Mesendoderm (in vitro differentiated cells): Measurements from ENCODE around the gene THBS4.

Experiments
- DNase-seq: peaks from one replicate; pipeline ENCODE4 v3.0.0; 2013
- H2AK5ac ChIP-seq: 2 replicates; pipeline ENCODE4 v1.6.1; 2013; ENCODE audit warnings: low read length, inconsistent platforms
- H2BK120ac ChIP-seq: 2 replicates; pipeline ENCODE4 v1.6.1; 2013; ENCODE audit warnings: low read depth, mild to moderate bottlenecking, low read length, moderate library complexity, mixed read lengths
- H2BK15ac ChIP-seq: replicated peaks from 2 replicates; pipeline ENCODE4 v1.6.1; 2013; ENCODE audit warnings: low read depth, mild to moderate bottlenecking, moderate library complexity
- H2BK5ac ChIP-seq: 2 replicates; pipeline ENCODE4 v1.6.1; 2013; ENCODE audit warnings: low read length, inconsistent platforms
- H3K18ac ChIP-seq: 2 replicates; pipeline ENCODE4 v1.6.1; 2013; ENCODE audit warnings: mild to moderate bottlenecking, low read length, mixed read lengths
- H3K23ac ChIP-seq: one replicate; pipeline ENCODE4 v1.6.1; 2013; ENCODE audit warnings: low read length
- H3K27ac ChIP-seq: 2 replicates; pipeline ENCODE4 v1.5.1; 2013; ENCODE audit warnings: low read depth, mild to moderate bottlenecking, inconsistent platforms, low read length, moderate library complexity
- H3K27me3 ChIP-seq: 2 replicates; pipeline ENCODE4 v1.6.1; 2013; ENCODE audit warnings: low read length, control low read depth, mild to moderate bottlenecking, inconsistent platforms; ENCODE audit not compliant: insufficient read depth, poor library complexity
- H3K36me3 ChIP-seq: 2 replicates; pipeline ENCODE4 v1.6.1; 2013; ENCODE audit warnings: low read length, inconsistent platforms; ENCODE audit not compliant: control insufficient read depth, insufficient read depth
- H3K4ac ChIP-seq: one replicate; pipeline ENCODE4 v1.6.1; 2013; ENCODE audit warnings: low read depth, mild to moderate bottlenecking, low read length, moderate library complexity
- H3K4me1 ChIP-seq: 2 replicates; pipeline ENCODE4 v1.6.1; 2013; ENCODE audit warnings: low read depth, low read length, inconsistent platforms; ENCODE audit not compliant: control insufficient read depth
- H3K4me2 ChIP-seq: 2 replicates; pipeline ENCODE4 v1.6.1; 2013; ENCODE audit warnings: low read length
- H3K4me3 ChIP-seq: 2 replicates; pipeline ENCODE4 v1.5.1; 2013; ENCODE audit warnings: mild to moderate bottlenecking, low read length
- H3K56ac ChIP-seq: one replicate; pipeline ENCODE4 v1.6.1; 2013; ENCODE audit warnings: low read length
- H3K79me1 ChIP-seq: 2 replicates; pipeline ENCODE4 v1.6.1; 2013; ENCODE audit warnings: low read length, inconsistent platforms
- H3K79me2 ChIP-seq: 2 replicates; pipeline ENCODE4 v1.6.1; 2013; ENCODE audit warnings: mild to moderate bottlenecking, low read length; ENCODE audit not compliant: control insufficient read depth, insufficient read depth
- H3K9ac ChIP-seq: 2 replicates; pipeline ENCODE4 v1.6.1; 2013; ENCODE audit warnings: low read length, inconsistent platforms
- H4K5ac ChIP-seq: one replicate; pipeline ENCODE4 v1.6.1; 2013; ENCODE audit warnings: low read length
- H4K8ac ChIP-seq: one replicate; pipeline ENCODE4 v1.6.1; 2013; ENCODE audit warnings: low read depth, mild to moderate bottlenecking, control low read depth, low read length, moderate library complexity
- whole genome bisulfite sequencing: extraction: QIAGEN DNeasy Blood & Tissue Kit; methylation state at CpG from one replicate; pipeline ENCODE4 v1.1.7; 2013; ENCODE audit warnings: low lambda C conversion rate, missing lambda C conversion rate; ENCODE audit not compliant: insufficient coverage; ENCODE audit errors: extremely low coverage; 5-methylcytosine and 5-hydroxymethylcytosine counted together

The THBS4 gene

GRCh38 chr5:80076131-80077050 lies 41.2 kb downstream of the THBS4 start:
- H3K27me3 ChIP-seq, result no peaks in the 10 kb centered on the region
- H3K79me1 ChIP-seq, result no peaks in the 10 kb centered on the region
- H3K9ac ChIP-seq, result no peak overlapping the region
- no peak overlapping the region for H3K4me3 ChIP-seq
- H3K4ac ChIP-seq, result no peak overlapping the region
- H3K79me2 ChIP-seq, result no peaks in the 10 kb centered on the region
- no CpG with 5 or more reads among the region's 10 CpGs for WGBS
- no peak overlapping the region for H4K5ac ChIP-seq
- no peak overlapping the region for H3K23ac ChIP-seq
- no peak overlapping the region for H2BK120ac ChIP-seq
- H3K56ac ChIP-seq, result no peak overlapping the region
- H2BK5ac ChIP-seq, result no peak overlapping the region
- H3K36me3 ChIP-seq, result no peaks in the 10 kb centered on the region
- no peak for DNase-seq
- no peaks in the 10 kb centered on the region for H3K4me1 ChIP-seq
- no peak overlapping the region for H2AK5ac ChIP-seq
- no peak overlapping the region for H3K18ac ChIP-seq
- H2BK15ac ChIP-seq, result no peak overlapping the region
- no peak overlapping the region for H3K4me2 ChIP-seq
- H3K27ac ChIP-seq, result no peak overlapping the region
- no peak overlapping the region for H4K8ac ChIP-seq

DNA sequence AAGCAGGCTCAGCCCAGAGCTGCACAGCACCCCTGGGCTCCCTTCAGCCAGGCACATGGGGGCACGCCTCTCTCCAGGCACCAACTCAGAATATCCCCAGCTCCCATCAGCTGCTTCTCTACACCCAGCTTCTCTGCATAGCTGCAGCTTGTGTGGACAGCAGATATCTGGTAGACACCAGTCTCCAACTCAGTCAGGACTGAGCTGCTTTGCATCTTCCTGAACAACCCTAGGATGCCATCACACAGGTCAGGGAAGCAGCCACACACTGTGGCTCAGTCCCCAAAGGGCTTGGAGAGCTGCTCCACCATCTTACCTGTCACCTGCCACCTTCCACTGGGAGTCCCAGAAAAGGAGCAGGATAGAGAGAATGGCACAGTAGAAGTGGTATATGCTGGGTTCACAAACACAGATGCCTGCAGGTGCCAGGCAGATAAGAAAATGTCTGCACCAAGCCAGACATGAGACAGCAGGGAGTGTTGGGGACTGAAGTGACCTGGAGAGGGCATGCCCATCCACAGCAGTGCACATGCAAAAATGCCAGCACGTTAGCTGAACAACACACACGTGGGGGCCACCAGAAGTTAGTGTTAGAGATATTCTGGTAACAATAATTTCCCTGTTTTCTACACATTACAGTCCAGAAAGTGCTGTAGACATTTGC lies 42.0 kb downstream of the THBS4 start:
- H4K8ac ChIP-seq, result no peak overlapping the region
- no peak overlapping the region for H3K4me2 ChIP-seq
- no peak overlapping the region for H3K23ac ChIP-seq
- H3K56ac ChIP-seq, result no peak overlapping the region
- no peak overlapping the region for H3K27ac ChIP-seq
- H4K5ac ChIP-seq, result no peak overlapping the region
- no peak overlapping the region for H3K4me3 ChIP-seq
- H2AK5ac ChIP-seq, result no peak overlapping the region
- no peaks in the 10 kb centered on the region for H3K36me3 ChIP-seq
- H2BK5ac ChIP-seq, result no peak overlapping the region
- no peak overlapping the region for H2BK15ac ChIP-seq
- H3K4ac ChIP-seq, result no peak overlapping the region
- no peaks in the 10 kb centered on the region for H3K27me3 ChIP-seq
- no CpG with 5 or more reads among the region's 3 CpGs for WGBS
- no peak overlapping the region for H2BK120ac ChIP-seq
- H3K9ac ChIP-seq, result no peak overlapping the region
- H3K79me2 ChIP-seq, result no peaks in the 10 kb centered on the region
- no peak overlapping the region for H3K18ac ChIP-seq
- no peaks in the 10 kb centered on the region for H3K79me1 ChIP-seq
- no peak for DNase-seq
- no peaks in the 10 kb centered on the region for H3K4me1 ChIP-seq

DNA sequence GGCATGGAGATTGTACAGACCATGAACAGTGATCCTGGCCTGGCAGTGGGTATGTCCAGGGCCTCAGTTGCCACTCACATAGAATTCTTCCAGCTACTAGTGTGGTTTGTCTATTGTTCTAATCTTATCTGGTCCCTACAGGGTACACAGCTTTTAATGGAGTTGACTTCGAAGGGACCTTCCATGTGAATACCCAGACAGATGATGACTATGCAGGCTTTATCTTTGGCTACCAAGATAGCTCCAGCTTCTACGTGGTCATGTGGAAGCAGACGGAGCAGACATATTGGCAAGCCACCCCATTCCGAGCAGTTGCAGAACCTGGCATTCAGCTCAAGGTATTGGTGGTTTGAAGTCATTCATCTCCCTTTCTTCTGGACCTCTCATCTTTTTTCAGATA lies 43.8 kb downstream of the THBS4 start:
- Histone ChIP-seq H2BK120ac (no peak overlapping the region), H3K79me2 (no peaks in the 10 kb centered on the region), H3K4me1 (no peaks in the 10 kb centered on the region), H3K79me1 (no peaks in the 10 kb centered on the region), H2BK5ac (no peak overlapping the region), H3K27me3 (no peaks in the 10 kb centered on the region), H2BK15ac (no peak overlapping the region), H3K23ac (no peak overlapping the region), H3K4me2 (no peak overlapping the region), H4K8ac (no peak overlapping the region), H4K5ac (no peak overlapping the region), H3K18ac (no peak overlapping the region), H3K36me3 (no peaks in the 10 kb centered on the region), H3K27ac (no peak overlapping the region), H3K4ac (no peak overlapping the region), H3K56ac (no peak overlapping the region), H3K9ac (no peak overlapping the region), H3K4me3 (no peak overlapping the region), H2AK5ac (no peak overlapping the region)
- DNase-seq, result no peak
- no CpG with 5 or more reads among the region's 4 CpGs for WGBS

GRCh38 chr5:80082281-80082680 lies 47.1 kb downstream of the THBS4 start:
- Histone ChIP-seq H3K79me2 (no peaks in the 10 kb centered on the region), H3K79me1 (no peaks in the 10 kb centered on the region), H3K36me3 (no peaks in the 10 kb centered on the region), H3K27ac (no peak overlapping the region), H3K4me3 (no peak overlapping the region), H2BK120ac (no peak overlapping the region), H3K9ac (no peak overlapping the region), H3K27me3 (no peaks in the 10 kb centered on the region), H3K18ac (no peak overlapping the region), H3K56ac (no peak overlapping the region), H2BK5ac (no peak overlapping the region), H3K4ac (no peak overlapping the region), H3K23ac (no peak overlapping the region), H4K5ac (no peak overlapping the region), H3K4me1 (no peaks in the 10 kb centered on the region), H4K8ac (peak overlapping the region; percentile 42), H2BK15ac (no peak overlapping the region), H2AK5ac (no peak overlapping the region), H3K4me2 (no peak overlapping the region)
- no peak for DNase-seq
- no CpG with 5 or more reads among the region's 15 CpGs for WGBS

DNA sequence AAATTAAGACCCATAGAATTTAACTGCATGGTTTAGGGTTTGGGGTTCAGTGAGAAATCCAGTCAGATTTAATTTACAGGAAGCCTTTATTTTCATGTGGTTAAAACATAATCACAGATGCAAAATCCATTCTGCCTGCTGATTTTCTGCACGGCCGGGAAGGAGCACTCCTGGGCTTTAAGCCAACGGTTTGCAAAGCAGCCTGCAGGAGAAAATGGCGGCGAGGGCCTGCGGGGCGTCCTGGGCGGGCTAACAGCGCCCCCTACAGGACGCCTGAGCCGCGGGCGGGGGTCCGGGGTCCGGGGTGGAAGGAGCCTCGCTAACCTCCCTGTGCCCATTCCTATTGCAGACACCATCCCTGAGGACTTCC lies 47.6 kb downstream of the THBS4 start:
- DNase-seq, result peak; percentile 83
- H3K4me1 ChIP-seq, result no peaks in the 10 kb centered on the region

More for the DNA sequence above, 47.6 kb downstream of the THBS4 start:
- Histone ChIP-seq H2AK5ac (no peak overlapping the region), H3K23ac (no peak overlapping the region), H3K18ac (no peak overlapping the region), H3K4me3 (no peak overlapping the region), H3K4me2 (no peak overlapping the region), H3K36me3 (no peaks in the 10 kb centered on the region), H3K9ac (no peak overlapping the region), H3K79me2 (no peaks in the 10 kb centered on the region), H2BK120ac (no peak overlapping the region), H3K56ac (no peak overlapping the region), H4K8ac (no peak overlapping the region), H4K5ac (no peak overlapping the region), H3K27ac (no peak overlapping the region), H3K27me3 (no peaks in the 10 kb centered on the region), H2BK15ac (no peak overlapping the region), H3K4ac (no peak overlapping the region), H3K79me1 (no peaks in the 10 kb centered on the region), H2BK5ac (no peak overlapping the region)
- no CpG with 5 or more reads among the region's 16 CpGs for WGBS
